Glutamatergic neuron (in vitro differentiated cells): Measurements from ENCODE around the gene PLEKHJ1. TPM values are rescaled to one million over a fixed set of nuclear protein-coding genes. Genes with fewer than 3 reads are reported as not detected.
"Not testable (repeated sequence)": the region's sequence is repeated elsewhere in the genome, so short reads cannot be mapped to it uniquely, and the experiment has no call there.

ENCODE experiments used
- DNase-seq: peaks from one replicate; pipeline ENCODE4 v3.0.0; 2022
- H3K27ac Mint-ChIP-seq: one replicate; pipeline ENCODE4 v1.8.0; 2020; ENCODE audit warnings: mild to moderate bottlenecking, mixed read lengths, inconsistent platforms; ENCODE audit not compliant: unreplicated experiment
- H3K27me3 Mint-ChIP-seq: one replicate; pipeline ENCODE4 v1.8.0; 2020; ENCODE audit warnings: mild to moderate bottlenecking, moderate library complexity, mixed read lengths, inconsistent platforms; ENCODE audit not compliant: unreplicated experiment
- H3K36me3 Mint-ChIP-seq: one replicate; pipeline ENCODE4 v1.8.0; 2020; ENCODE audit warnings: mild to moderate bottlenecking, mixed read lengths, inconsistent platforms; ENCODE audit not compliant: unreplicated experiment
- H3K4me1 Mint-ChIP-seq: one replicate; pipeline ENCODE4 v1.8.0; 2020; ENCODE audit warnings: mild to moderate bottlenecking, low read depth, mixed read lengths, inconsistent platforms; ENCODE audit not compliant: unreplicated experiment
- H3K4me3 Mint-ChIP-seq: one replicate; pipeline ENCODE4 v1.8.0; 2020; ENCODE audit warnings: mild to moderate bottlenecking, mixed read lengths, inconsistent platforms; ENCODE audit not compliant: unreplicated experiment
- H3K9me3 Mint-ChIP-seq: one replicate; pipeline ENCODE4 v1.8.0; 2020; ENCODE audit warnings: mild to moderate bottlenecking, moderate library complexity, mixed read lengths, inconsistent platforms; ENCODE audit not compliant: unreplicated experiment
- total RNA-seq: library from RNA; stranded (reverse); fragmentation: NEBNext Ultra II Directional; extraction: Animal tissue kit (Norgen Biotek cat#: 25700); gene quantifications from one replicate; pipeline ENCODE4 v1.2.1, GENCODE V29; 2021; ENCODE audit not compliant: unreplicated experiment
- TF ChIP-seq, protein P1 (sequence below): fragments of 200-600 bp; sonication (generic); IDR thresholded peaks from one replicate; pipeline ENCODE4 v1.5.0; 2021; ENCODE audit not compliant: partially characterized antibody, unreplicated experiment

The PLEKHJ1 gene
- total RNA-seq, 1 donor from 2014 or later = 164 TPM

- no peak overlapping the region for H3K4me3 Mint-ChIP-seq
- H3K36me3 Mint-ChIP-seq = no peaks in the 10 kb centered on the region
- H3K4me1 Mint-ChIP-seq = peaks cover 8% of the 10 kb centered on the region
- no peak overlapping the region for H3K27ac Mint-ChIP-seq
- no peak for DNase-seq
- TF ChIP-seq, protein P1, sequence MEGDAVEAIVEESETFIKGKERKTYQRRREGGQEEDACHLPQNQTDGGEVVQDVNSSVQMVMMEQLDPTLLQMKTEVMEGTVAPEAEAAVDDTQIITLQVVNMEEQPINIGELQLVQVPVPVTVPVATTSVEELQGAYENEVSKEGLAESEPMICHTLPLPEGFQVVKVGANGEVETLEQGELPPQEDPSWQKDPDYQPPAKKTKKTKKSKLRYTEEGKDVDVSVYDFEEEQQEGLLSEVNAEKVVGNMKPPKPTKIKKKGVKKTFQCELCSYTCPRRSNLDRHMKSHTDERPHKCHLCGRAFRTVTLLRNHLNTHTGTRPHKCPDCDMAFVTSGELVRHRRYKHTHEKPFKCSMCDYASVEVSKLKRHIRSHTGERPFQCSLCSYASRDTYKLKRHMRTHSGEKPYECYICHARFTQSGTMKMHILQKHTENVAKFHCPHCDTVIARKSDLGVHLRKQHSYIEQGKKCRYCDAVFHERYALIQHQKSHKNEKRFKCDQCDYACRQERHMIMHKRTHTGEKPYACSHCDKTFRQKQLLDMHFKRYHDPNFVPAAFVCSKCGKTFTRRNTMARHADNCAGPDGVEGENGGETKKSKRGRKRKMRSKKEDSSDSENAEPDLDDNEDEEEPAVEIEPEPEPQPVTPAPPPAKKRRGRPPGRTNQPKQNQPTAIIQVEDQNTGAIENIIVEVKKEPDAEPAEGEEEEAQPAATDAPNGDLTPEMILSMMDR = no peak
- H3K27me3 Mint-ChIP-seq = peaks cover 9% of the 10 kb centered on the region
- peaks cover 7% of the 10 kb centered on the region for H3K9me3 Mint-ChIP-seq
Observed at GRCh38 chr19:2201473-2202148, 34.5 kb downstream of the PLEKHJ1 start.

GRCh38 chr19:2200624-2201294, 35.4 kb downstream of the PLEKHJ1 start:
- H3K9me3 Mint-ChIP-seq, H3K27me3 Mint-ChIP-seq, H3K4me3 Mint-ChIP-seq, H3K36me3 Mint-ChIP-seq, H3K27ac Mint-ChIP-seq, H3K4me1 Mint-ChIP-seq, DNase-seq: not testable (repeated sequence)

- TF ChIP-seq, protein P1 = no peak
- no peak overlapping the region for H3K4me3 Mint-ChIP-seq
- H3K27ac Mint-ChIP-seq = no peak overlapping the region
- no peaks in the 10 kb centered on the region for H3K36me3 Mint-ChIP-seq
- H3K27me3 Mint-ChIP-seq = peaks cover 8% of the 10 kb centered on the region
- peaks cover 8% of the 10 kb centered on the region for H3K9me3 Mint-ChIP-seq
- peaks cover 8% of the 10 kb centered on the region for H3K4me1 Mint-ChIP-seq
- DNase-seq = no peak
Observed at GRCh38 chr19:2199861-2200623, 36.1 kb downstream of the PLEKHJ1 start.

GRCh38 chr19:2199215-2199614, 36.9 kb downstream of the PLEKHJ1 start:
- H3K9me3 Mint-ChIP-seq = peaks cover 8% of the 10 kb centered on the region
- H3K36me3 Mint-ChIP-seq = no peaks in the 10 kb centered on the region
- DNase-seq = peak; percentile 60
- peaks cover 8% of the 10 kb centered on the region for H3K27me3 Mint-ChIP-seq
- peak overlapping the region; percentile 65 for H3K4me3 Mint-ChIP-seq
- TF ChIP-seq, protein P1 = peak; percentile 65
- peaks cover 8% of the 10 kb centered on the region for H3K4me1 Mint-ChIP-seq
- H3K27ac Mint-ChIP-seq = peak overlapping the region; percentile 82

DNA sequence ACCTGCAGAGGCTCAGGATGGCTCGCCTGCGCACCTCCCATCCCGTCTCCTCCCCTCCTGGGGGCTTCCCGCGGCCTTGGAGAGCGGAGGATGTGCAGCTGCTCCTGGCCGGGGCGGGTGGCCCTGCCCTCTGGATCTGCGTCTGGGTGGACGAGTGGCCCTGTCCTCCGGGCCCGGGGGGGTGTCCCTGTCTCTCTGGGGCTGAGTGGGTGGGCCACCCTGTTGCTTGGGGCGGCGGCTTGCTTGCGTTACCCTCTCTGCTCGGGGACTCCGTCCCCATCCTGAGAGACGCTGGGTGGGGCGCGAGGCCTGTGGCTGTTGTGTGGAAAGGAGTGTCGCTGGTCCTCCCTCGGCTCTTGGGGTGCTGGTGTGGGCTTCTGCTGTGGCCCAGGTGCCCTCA, 37.8 kb downstream of the PLEKHJ1 start:
- H3K36me3 Mint-ChIP-seq = no peaks in the 10 kb centered on the region
- no peak overlapping the region for H3K27ac Mint-ChIP-seq
- no peak overlapping the region for H3K4me3 Mint-ChIP-seq
- peaks cover 8% of the 10 kb centered on the region for H3K4me1 Mint-ChIP-seq
- H3K9me3 Mint-ChIP-seq = peaks cover 8% of the 10 kb centered on the region
- DNase-seq = no peak
- peaks cover 11% of the 10 kb centered on the region for H3K27me3 Mint-ChIP-seq
- TF ChIP-seq, protein P1 = no peak
